ENCODE measurements around the gene PDS5A. TPM values are rescaled to one million over a fixed set of nuclear protein-coding genes. Genes with fewer than 3 reads are reported as not detected.

The PDS5A gene
- total RNA-seq, 6 experiments from 2014 or later = 28.0 to 45.7 (median 33.2) TPM

DNA sequence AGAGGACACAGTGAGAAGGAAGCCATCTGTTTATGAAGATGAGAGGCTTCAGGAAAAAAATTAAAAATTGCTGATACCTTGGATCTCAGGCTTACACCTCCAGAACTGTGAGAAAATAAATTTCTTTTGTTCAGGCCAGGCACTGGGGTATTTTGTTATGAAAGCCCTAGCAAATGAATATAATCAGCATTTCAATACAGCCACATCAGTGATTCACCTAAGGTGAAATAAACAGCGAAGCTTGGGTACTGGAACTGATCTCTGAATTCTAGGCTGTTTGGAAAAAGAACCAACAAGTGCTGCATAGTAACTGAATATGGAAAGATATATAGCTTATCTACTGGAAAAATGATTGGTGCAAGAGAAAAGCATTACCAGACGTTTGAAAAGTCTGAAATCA, 88.5 kb downstream of the PDS5A start:
- no peak for TF ChIP-seq POLR2A (IDR thresholded peaks at IDR 0.05)
- TF ChIP-seq, protein P1, sequence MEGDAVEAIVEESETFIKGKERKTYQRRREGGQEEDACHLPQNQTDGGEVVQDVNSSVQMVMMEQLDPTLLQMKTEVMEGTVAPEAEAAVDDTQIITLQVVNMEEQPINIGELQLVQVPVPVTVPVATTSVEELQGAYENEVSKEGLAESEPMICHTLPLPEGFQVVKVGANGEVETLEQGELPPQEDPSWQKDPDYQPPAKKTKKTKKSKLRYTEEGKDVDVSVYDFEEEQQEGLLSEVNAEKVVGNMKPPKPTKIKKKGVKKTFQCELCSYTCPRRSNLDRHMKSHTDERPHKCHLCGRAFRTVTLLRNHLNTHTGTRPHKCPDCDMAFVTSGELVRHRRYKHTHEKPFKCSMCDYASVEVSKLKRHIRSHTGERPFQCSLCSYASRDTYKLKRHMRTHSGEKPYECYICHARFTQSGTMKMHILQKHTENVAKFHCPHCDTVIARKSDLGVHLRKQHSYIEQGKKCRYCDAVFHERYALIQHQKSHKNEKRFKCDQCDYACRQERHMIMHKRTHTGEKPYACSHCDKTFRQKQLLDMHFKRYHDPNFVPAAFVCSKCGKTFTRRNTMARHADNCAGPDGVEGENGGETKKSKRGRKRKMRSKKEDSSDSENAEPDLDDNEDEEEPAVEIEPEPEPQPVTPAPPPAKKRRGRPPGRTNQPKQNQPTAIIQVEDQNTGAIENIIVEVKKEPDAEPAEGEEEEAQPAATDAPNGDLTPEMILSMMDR (IDR thresholded peaks at IDR 0.05) = no peak
- H3K4me3 ChIP-seq = no peak overlapping the region
- ATAC-seq (no peak), DNase-seq (no peak)
- H3K27ac ChIP-seq = no peak overlapping the region
- H3K4me1 ChIP-seq = no peaks in the 10 kb centered on the region
- no peaks in the 10 kb centered on the region for H3K9me3 ChIP-seq
- intact Hi-C loops (cut with DNase I) = no loop called here
- H3K27me3 ChIP-seq = no peaks in the 10 kb centered on the region
- 65% methylated on average over 2 of the region's 2 CpGs for WGBS (ENCODE audit: insufficient coverage, low coverage, low lambda C conversion rate, missing lambda C conversion rate)
- H3K36me3 ChIP-seq = peaks cover 0 to 40% (median 15%) of the 10 kb centered on the region in 4 donors

DNA sequence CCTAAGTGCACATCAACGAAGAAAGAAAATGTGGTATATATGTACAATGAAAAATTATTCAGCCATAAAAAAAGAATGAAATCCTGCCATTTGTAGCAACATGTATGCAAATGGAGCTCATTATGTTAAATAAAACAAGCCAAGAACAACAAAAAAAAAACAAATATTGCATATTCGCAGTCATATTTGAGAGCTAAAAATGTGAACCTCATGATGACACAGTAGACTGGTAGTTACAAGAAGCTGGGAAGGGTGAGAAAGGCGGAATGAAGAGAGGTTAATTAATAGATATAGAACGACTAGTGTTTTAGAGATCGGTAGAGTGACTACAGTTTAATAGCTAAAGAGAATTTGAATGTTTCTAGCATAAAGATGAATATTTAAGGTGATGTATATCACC, 89.2 kb downstream of the PDS5A start:
- intact Hi-C loops (cut with DNase I) = no loop called here
- no peaks in the 10 kb centered on the region for H3K27me3 ChIP-seq
- no peak for DNase-seq
- ATAC-seq = no peak
- no peaks in the 10 kb centered on the region for H3K4me1 ChIP-seq
- no peaks in the 10 kb centered on the region for H3K9me3 ChIP-seq
- WGBS (ENCODE audit: insufficient coverage, low coverage, low lambda C conversion rate, missing lambda C conversion rate) = 84% methylated on average over 4 of the region's 5 CpGs
- no peak overlapping the region for H3K27ac ChIP-seq
- H3K4me3 ChIP-seq = no peak overlapping the region
- TF ChIP-seq, protein P1 (IDR thresholded peaks at IDR 0.05) = no peak
- TF ChIP-seq POLR2A (IDR thresholded peaks at IDR 0.05) = no peak
- peaks cover 0 to 40% (median 13%) of the 10 kb centered on the region in 4 donors for H3K36me3 ChIP-seq

DNA sequence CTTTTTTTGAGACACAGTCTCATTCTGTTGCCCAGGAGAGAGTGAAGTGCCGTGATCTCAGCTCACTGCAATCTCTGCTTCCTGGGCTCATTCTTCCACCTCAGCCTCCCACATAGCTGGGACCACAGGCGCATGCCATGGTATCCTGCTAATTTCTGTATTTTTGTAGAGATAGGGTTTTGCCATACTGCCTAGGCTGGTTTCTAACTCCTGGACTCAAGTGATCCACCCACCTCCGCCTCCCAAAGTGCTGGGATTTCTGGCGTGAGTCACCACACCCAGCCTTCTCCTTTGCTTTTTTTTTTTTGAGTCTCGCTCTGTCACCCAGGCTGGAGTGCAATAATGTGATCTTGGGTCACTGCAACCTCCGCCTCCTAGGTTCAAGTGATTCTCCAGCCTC, 94.1 kb downstream of the PDS5A start:
- Histone ChIP-seq H3K36me3 (peaks cover 0 to 39% (median 5%) of the 10 kb centered on the region in 4 donors), H3K27ac (no peak overlapping the region), H3K27me3 (no peaks in the 10 kb centered on the region), H3K4me1 (no peaks in the 10 kb centered on the region), H3K9me3 (no peaks in the 10 kb centered on the region), H3K4me3 (no peak overlapping the region)
- no peak for DNase-seq
- 97% methylated on average over 5 of the region's 6 CpGs for WGBS (ENCODE audit: insufficient coverage, low coverage, low lambda C conversion rate, missing lambda C conversion rate)
- intact Hi-C loops (cut with DNase I) = no loop called here
- ATAC-seq = no peak
- TF ChIP-seq, protein P1 (IDR thresholded peaks at IDR 0.05) = no peak
- TF ChIP-seq POLR2A (IDR thresholded peaks at IDR 0.05) = no peak

DNA sequence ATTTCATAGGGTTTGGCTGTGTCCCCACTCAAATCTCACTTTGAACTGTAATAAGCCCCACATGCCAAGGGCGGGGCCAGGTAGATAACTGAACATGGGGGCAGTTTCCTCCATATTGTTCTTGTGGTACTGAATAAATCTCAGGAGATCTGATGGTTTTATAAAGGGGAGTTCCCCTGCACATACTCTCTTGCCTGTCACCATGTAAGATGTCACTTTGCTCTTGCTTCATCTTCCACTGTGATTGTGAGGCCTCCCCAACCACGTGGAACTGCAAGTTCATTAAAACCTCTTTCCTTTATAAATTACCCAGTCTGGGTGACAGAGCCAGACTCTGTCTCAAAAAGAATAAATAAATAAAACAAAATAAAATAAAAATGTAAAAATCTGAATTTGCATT, 95.9 kb downstream of the PDS5A start:
- no peak for DNase-seq
- intact Hi-C loops (cut with DNase I) = no loop called here
- WGBS (ENCODE audit: insufficient coverage, low coverage, low lambda C conversion rate, missing lambda C conversion rate) = 90% methylated on average over 2 of the region's 2 CpGs
- TF ChIP-seq, protein P1 (IDR thresholded peaks at IDR 0.05) = no peak
- no peak for TF ChIP-seq POLR2A (IDR thresholded peaks at IDR 0.05)
- no peaks in the 10 kb centered on the region for H3K27me3 ChIP-seq
- no peak overlapping the region for H3K4me3 ChIP-seq
- no peaks in the 10 kb centered on the region for H3K9me3 ChIP-seq
- ATAC-seq = no peak
- H3K4me1 ChIP-seq = no peaks in the 10 kb centered on the region
- H3K27ac ChIP-seq = no peak overlapping the region
- H3K36me3 ChIP-seq = peaks cover 0 to 48% (median 5%) of the 10 kb centered on the region in 4 donors

DNA sequence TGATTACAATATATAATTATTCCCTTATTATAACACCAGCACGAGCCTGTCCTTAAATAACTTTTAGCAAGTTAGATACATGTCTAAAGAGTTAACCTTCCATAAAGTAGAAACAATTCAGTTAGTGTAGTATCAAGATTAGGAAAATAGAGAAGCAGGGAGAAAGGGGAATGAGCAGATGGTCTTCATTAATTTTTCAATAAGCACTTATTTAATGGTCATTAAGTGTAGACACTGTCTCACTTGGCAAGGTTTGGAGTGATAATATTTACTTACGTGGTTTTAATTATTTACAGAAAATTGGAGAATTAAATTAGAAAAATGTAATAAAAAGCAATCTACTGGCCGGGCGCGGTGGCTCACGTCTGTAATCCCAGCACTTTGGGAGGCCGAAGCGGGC, 99.7 kb downstream of the PDS5A start:
- Histone ChIP-seq H3K4me3 (no peak overlapping the region), H3K27ac (no peak overlapping the region), H3K36me3 (peaks cover 0 to 59% (median 9%) of the 10 kb centered on the region in 4 donors), H3K4me1 (no peaks in the 10 kb centered on the region), H3K9me3 (no peaks in the 10 kb centered on the region), H3K27me3 (no peaks in the 10 kb centered on the region)
- intact Hi-C loops (cut with DNase I) = no loop called here
- no peak for DNase-seq
- WGBS (ENCODE audit: insufficient coverage, low coverage, low lambda C conversion rate, missing lambda C conversion rate) = 93% methylated on average over 8 of the region's 8 CpGs
- TF ChIP-seq, protein P1 (IDR thresholded peaks at IDR 0.05) = no peak
- no peak for TF ChIP-seq POLR2A (IDR thresholded peaks at IDR 0.05)
- no peak for ATAC-seq
